PC-9 (cell line): ENCODE measurements around the gene SLC47A1. TPM values are rescaled to one million over a fixed set of nuclear protein-coding genes. Genes with fewer than 3 reads are reported as not detected.

Source experiments
- BruUV-seq: library from RNA; stranded (reverse); fragments of 400-500 nt; replicated peaks from 2 replicates; lab custom pipeline; 2021; lab: Mats Ljungman, UMichigan
- CTCF ChIA-PET: fragments of 300-600 bp; sonication (Branson Sonifier 250); formaldehyde crosslinking; loops from one replicate; lab custom pipeline; 2022; ENCODE audit warnings: antibody characterized with exemption; lab: Charles Lee
- POLR2A ChIA-PET: fragments of 300-600 bp; sonication (Branson Sonifier 250); formaldehyde crosslinking; loops from one replicate; lab custom pipeline; 2022; ENCODE audit warnings: antibody characterized with exemption; ENCODE audit not compliant: unreplicated experiment; lab: Charles Lee
- DNase-seq, 2 experiments: peaks; one replicate each; pipeline versions ENCODE4 v3.0.0 to v3.0.0-alpha.2; 2015 to 2022; ENCODE audit warnings: mixed read lengths in 1 of 2
- H2AFZ ChIP-seq: fragments of 200-600 bp; sonication (generic); 2 replicates; pipeline ENCODE4 v1.8.1; 2017; ENCODE audit warnings: antibody characterized with exemption
- H3F3A ChIP-seq: fragments of 200-600 bp; sonication (generic); 2 replicates; pipeline ENCODE4 v1.8.1; 2017; ENCODE audit warnings: antibody characterized with exemption, mild to moderate bottlenecking, low read depth; ENCODE audit not compliant: insufficient read depth
- H3K27ac ChIP-seq: fragments of 200-600 bp; sonication (generic); 2 replicates; pipeline ENCODE4 v1.6.1; 2016; ENCODE audit warnings: mixed run types
- H3K27me3 ChIP-seq: fragments of 200-600 bp; sonication (generic); 2 replicates; pipeline ENCODE4 v1.6.1; 2016; ENCODE audit warnings: low read depth, mixed run types; ENCODE audit not compliant: insufficient read depth
- H3K36me3 ChIP-seq: fragments of 200-600 bp; sonication (generic); 2 replicates; pipeline ENCODE4 v1.6.1; 2016; ENCODE audit warnings: low read depth, mixed run types
- H3K4me1 ChIP-seq: fragments of 200-600 bp; sonication (generic); replicated peaks from 2 replicates; pipeline ENCODE4 v1.6.1; 2016; ENCODE audit warnings: mixed run types; ENCODE audit not compliant: insufficient read depth
- H3K4me2 ChIP-seq: fragments of 200-600 bp; sonication (generic); 2 replicates; pipeline ENCODE4 v1.6.1; 2017; ENCODE audit warnings: mixed run types
- H3K4me3 ChIP-seq: fragments of 200-600 bp; sonication (generic); 2 replicates; pipeline ENCODE4 v1.6.1; 2016; ENCODE audit warnings: mixed run types
- H3K79me2 ChIP-seq: fragments of 200-600 bp; sonication (generic); 2 replicates; pipeline ENCODE4 v1.6.1; 2017; ENCODE audit warnings: low read depth, mixed run types
- H3K9me2 ChIP-seq: fragments of 200-600 bp; sonication (generic); 2 replicates; pipeline ENCODE4 v1.8.1; 2017; ENCODE audit warnings: mild to moderate bottlenecking; ENCODE audit not compliant: insufficient read depth
- H3K9me3 ChIP-seq: fragments of 200-600 bp; sonication (generic); 2 replicates; pipeline ENCODE4 v1.8.1; 2016; ENCODE audit warnings: low read depth; ENCODE audit not compliant: insufficient read depth
- H4K20me1 ChIP-seq: fragments of 200-600 bp; sonication (generic); 2 replicates; pipeline ENCODE4 v1.8.1; 2017; ENCODE audit not compliant: insufficient read depth
- EZH2 ChIP-seq: fragments of 200-600 bp; sonication (generic); IDR thresholded peaks from 2 replicates; pipeline ENCODE4 v1.8.0; 2017; ENCODE audit warnings: antibody characterized with exemption, low read depth
- intact Hi-C: fragments of 100-400 bp; cut with micrococcal nuclease; formaldehyde crosslinking; loops from one replicate; pipeline ENCODE4 v1.10.0; 2022; ENCODE audit not compliant: unreplicated experiment
- total RNA-seq: library from RNA; stranded (reverse); gene quantifications from 2 replicates; pipeline ENCODE4 v1.2.3, GENCODE V29; 2021
- TF ChIP-seq, protein P1 (sequence below): fragments of 200-600 bp; sonication (generic); conservative IDR thresholded peaks from 2 replicates; pipeline ENCODE4 v1.6.1; 2017; ENCODE audit warnings: mixed run types, antibody characterized with exemption, mild to moderate bottlenecking, moderate library complexity

Gene SLC47A1
- total RNA-seq, 1 experiment from 2014 or later: 1.3 TPM

DNA sequence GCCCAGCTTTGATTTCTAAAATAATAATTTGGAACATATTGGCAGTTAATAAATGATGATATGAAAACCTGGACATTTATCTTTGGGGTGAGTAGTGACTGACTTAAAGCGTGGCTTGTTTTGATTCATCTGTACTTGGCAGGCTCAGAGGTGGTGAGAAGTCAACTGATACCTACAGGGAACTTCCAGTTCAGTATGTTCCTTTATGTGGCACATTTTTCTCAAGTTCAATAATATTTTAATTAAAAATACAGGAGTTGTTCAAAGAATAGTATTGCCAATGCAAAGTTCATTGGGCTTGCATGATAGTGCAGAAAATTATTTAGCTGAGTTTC is 34.3 kb downstream of the SLC47A1 start:
- intact Hi-C loops: no loop called here
- H2AFZ ChIP-seq: no peak overlapping the region
- H3K4me2 ChIP-seq: no peak overlapping the region
- H3K79me2 ChIP-seq: no peaks in the 10 kb centered on the region
- BruUV-seq: no TSS peak
- no peak overlapping the region for H3K27ac ChIP-seq
- H3K27me3 ChIP-seq: no peaks in the 10 kb centered on the region
- no peaks in the 10 kb centered on the region for H4K20me1 ChIP-seq
- no peaks in the 10 kb centered on the region for H3K9me2 ChIP-seq
- TF ChIP-seq, protein P1, sequence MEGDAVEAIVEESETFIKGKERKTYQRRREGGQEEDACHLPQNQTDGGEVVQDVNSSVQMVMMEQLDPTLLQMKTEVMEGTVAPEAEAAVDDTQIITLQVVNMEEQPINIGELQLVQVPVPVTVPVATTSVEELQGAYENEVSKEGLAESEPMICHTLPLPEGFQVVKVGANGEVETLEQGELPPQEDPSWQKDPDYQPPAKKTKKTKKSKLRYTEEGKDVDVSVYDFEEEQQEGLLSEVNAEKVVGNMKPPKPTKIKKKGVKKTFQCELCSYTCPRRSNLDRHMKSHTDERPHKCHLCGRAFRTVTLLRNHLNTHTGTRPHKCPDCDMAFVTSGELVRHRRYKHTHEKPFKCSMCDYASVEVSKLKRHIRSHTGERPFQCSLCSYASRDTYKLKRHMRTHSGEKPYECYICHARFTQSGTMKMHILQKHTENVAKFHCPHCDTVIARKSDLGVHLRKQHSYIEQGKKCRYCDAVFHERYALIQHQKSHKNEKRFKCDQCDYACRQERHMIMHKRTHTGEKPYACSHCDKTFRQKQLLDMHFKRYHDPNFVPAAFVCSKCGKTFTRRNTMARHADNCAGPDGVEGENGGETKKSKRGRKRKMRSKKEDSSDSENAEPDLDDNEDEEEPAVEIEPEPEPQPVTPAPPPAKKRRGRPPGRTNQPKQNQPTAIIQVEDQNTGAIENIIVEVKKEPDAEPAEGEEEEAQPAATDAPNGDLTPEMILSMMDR: no peak
- no peak for TF ChIP-seq EZH2
- ChIA-PET CTCF (interaction anchor here (0.6 kb wide), 1 partner anchor 38 kb away, joined by 3 read pairs; no protein-coding TSS in a partner anchor), POLR2A (interaction anchor here (0.7 kb wide), 1 partner anchor 97 kb away, joined by 5 read pairs; no protein-coding TSS in a partner anchor)
- no peak overlapping the region for H3K4me3 ChIP-seq
- no peaks in the 10 kb centered on the region for H3K9me3 ChIP-seq
- H3K4me1 ChIP-seq: no peaks in the 10 kb centered on the region
- no peaks in the 10 kb centered on the region for H3F3A ChIP-seq
- H3K36me3 ChIP-seq: no peaks in the 10 kb centered on the region
- DNase-seq: no peak

DNA sequence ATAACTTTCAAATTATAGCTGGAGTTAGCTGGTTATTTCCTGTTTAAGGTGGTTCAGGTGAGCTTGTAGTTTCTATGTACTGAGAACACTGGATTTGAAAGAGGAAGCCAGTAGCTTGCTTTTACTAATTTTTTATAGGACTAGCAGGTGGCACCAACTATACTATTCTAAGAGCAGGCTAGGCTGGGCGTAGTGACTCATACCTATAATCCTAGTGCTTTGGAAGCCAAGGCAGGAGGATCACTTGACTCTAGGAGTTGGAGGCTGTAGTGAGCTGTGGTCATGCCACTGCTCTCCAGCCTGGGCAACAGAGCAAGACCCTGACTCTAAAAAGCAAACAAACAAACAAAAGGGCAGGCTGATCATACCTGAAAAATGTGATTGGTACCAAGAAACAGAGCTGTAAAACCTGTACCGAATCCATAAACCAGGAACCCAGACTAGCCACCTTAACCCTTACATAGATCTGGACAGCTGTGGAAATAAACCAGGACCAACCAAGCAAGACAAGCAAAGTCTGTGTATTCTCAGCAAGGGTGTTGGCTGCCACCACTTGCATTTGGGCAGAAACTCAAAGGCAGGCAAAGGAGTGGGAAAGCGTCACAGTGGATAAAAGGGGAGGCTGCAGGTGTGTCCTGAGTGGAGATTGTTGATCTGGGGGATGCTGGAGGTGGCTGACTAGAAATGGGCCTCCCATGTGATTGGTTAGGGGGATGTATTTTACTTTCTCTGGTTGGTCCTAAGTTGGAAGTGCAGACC is 36.3 kb downstream of the SLC47A1 start:
- Histone ChIP-seq H3K79me2 (no peaks in the 10 kb centered on the region), H3K4me1 (no peaks in the 10 kb centered on the region), H3K4me2 (no peak overlapping the region), H3F3A (no peaks in the 10 kb centered on the region), H3K4me3 (no peak overlapping the region), H4K20me1 (no peaks in the 10 kb centered on the region), H3K9me2 (no peaks in the 10 kb centered on the region), H3K27me3 (no peaks in the 10 kb centered on the region), H3K9me3 (no peaks in the 10 kb centered on the region), H3K27ac (no peak overlapping the region), H3K36me3 (no peaks in the 10 kb centered on the region), H2AFZ (no peak overlapping the region)
- DNase-seq: peak in 1 of 2 experiments; percentile 51
- ChIA-PET POLR2A (no interaction called here), CTCF (interaction anchor here (0.7 kb wide), 1 partner anchor 158 kb away, joined by 3 read pairs; no protein-coding TSS in a partner anchor)
- no TSS peak for BruUV-seq
- TF ChIP-seq, protein P1: no peak
- TF ChIP-seq EZH2: no peak
- intact Hi-C loops: no loop called here

DNA sequence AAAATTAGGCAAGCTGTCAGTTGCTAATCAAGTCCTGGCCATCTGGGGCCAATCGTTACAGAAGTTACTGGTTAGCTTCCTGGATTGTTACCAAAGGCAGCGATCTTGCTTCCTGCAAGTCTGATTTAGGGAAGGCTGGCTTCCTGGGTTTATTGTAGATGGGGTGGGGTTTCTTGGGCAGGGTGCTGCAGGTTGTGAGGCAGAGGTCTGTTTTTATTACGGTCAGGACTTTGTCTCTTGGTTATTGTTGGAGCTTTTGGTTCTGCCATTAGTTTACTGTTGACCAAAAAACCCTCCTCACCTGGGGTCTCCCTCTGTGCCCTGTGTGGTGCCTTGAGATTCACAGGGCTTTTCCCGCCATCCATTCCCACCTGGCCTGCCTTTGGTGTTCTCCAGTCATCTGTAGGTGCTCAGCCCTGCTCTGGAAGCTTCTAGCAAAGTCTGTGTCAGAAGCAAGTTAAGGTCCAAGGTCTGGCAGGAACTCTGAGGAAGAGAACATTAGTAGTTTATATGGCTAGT is 36.9 kb downstream of the SLC47A1 start:
- Histone ChIP-seq H3K79me2 (no peaks in the 10 kb centered on the region), H3K4me1 (no peaks in the 10 kb centered on the region), H3K9me3 (no peaks in the 10 kb centered on the region), H3K27ac (no peak overlapping the region), H3F3A (no peaks in the 10 kb centered on the region), H2AFZ (no peak overlapping the region), H4K20me1 (no peaks in the 10 kb centered on the region), H3K4me3 (no peak overlapping the region), H3K4me2 (no peak overlapping the region), H3K36me3 (no peaks in the 10 kb centered on the region), H3K27me3 (no peaks in the 10 kb centered on the region), H3K9me2 (no peaks in the 10 kb centered on the region)
- POLR2A ChIA-PET: no interaction called here
- no TSS peak for BruUV-seq
- CTCF ChIA-PET: no interaction called here
- DNase-seq: no peak
- TF ChIP-seq, protein P1: no peak
- no peak for TF ChIP-seq EZH2
- intact Hi-C loops: no loop called here
